HEK293 (cell line): ENCODE data around the gene CDS1.
"Not testable (repeated sequence)": the region's sequence is repeated elsewhere in the genome, so short reads cannot be mapped to it uniquely, and the experiment has no call there.

ENCODE experiments used
- CTCF ChIP-seq: fragments of 450-650 bp; formaldehyde crosslinking; IDR thresholded peaks from 2 replicates; pipeline ENCODE4 v1.5.1; 2016; ENCODE audit warnings: missing biosample characterization, missing genetic modification characterization
- REST ChIP-seq: fragments of 450-650 bp; formaldehyde crosslinking; IDR thresholded peaks from 2 replicates; pipeline ENCODE4 v1.5.1; 2016; ENCODE audit warnings: missing biosample characterization, missing genetic modification characterization
- TCF7L2 ChIP-seq: IDR thresholded peaks from 2 replicates; pipeline ENCODE4 v1.6.1; 2011; ENCODE audit warnings: low read depth, mild to moderate bottlenecking, inconsistent platforms, low read length, moderate library complexity, borderline replicate concordance
- YY1 ChIP-seq: fragments of 450-650 bp; formaldehyde crosslinking; IDR thresholded peaks from 2 replicates; pipeline ENCODE4 v1.5.1; 2018; ENCODE audit warnings: missing biosample characterization, missing genetic modification characterization
- ZNF146 ChIP-seq: fragments of 450-650 bp; formaldehyde crosslinking; IDR thresholded peaks from 2 replicates; pipeline ENCODE4 v1.5.1; 2016; ENCODE audit warnings: missing biosample characterization, missing genetic modification characterization
- ZNF174 ChIP-seq: fragments of 450-650 bp; formaldehyde crosslinking; IDR thresholded peaks from 2 replicates; pipeline ENCODE4 v1.5.0; 2017; ENCODE audit warnings: missing biosample characterization, mild to moderate bottlenecking, missing genetic modification characterization
- ZNF423 ChIP-seq: fragments of 450-650 bp; formaldehyde crosslinking; IDR thresholded peaks from 2 replicates; pipeline ENCODE4 v1.5.1; 2016; ENCODE audit warnings: missing biosample characterization, missing genetic modification characterization
- ZNF768 ChIP-seq: fragments of 450-650 bp; formaldehyde crosslinking; IDR thresholded peaks from 2 replicates; pipeline ENCODE4 v1.5.1; 2018; ENCODE audit warnings: missing biosample characterization, mild to moderate bottlenecking, missing genetic modification characterization

- not testable (repeated sequence) for TF ChIP-seq YY1; TCF7L2; CTCF; ZNF423 (tag by site-specific recombination); REST (tag by site-specific recombination); ZNF146; ZNF768 (tag by site-specific recombination); ZNF174 (tag by site-specific recombination)
Observed at GRCh38 chr4:84664767-84665166, 81.8 kb downstream of the CDS1 start.
